HG03571 (cell line): ENCODE data around the gene MELK.

ENCODE experiments used
- ATAC-seq: cut with Tn5 transposase; IDR thresholded peaks from one replicate; pipeline ENCODE4 v1.9.1; 2021; ENCODE audit not compliant: unreplicated experiment

MELK gene

DNA sequence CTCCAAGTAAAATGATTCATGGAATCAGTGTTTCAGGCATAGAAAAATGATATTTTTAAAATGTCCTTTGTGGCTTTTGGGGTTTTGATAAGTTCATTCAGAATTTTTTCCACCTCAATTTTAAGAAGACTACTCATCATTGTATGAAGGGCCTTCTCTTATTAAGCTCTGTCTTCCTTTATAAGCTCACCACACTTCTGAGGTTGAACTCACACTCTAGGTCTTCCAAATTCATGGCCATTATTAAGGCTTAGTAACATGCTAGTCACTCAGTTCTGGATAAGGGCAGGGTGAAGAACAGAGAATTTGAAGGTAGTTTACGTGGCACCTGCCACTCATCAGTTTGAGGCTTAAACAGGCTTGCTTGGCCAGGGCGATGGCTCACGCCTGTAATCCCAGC is 4.2 kb downstream of the MELK start:
- no peak for ATAC-seq

- ATAC-seq: no peak
Observed at GRCh38 chr9:36584620-36585460, 12.1 kb downstream of the MELK start.

GRCh38 chr9:36590231-36590630 is 17.5 kb downstream of the MELK start:
- ATAC-seq: no peak

GRCh38 chr9:36592801-36593583 is 20.3 kb downstream of the MELK start:
- no peak for ATAC-seq

DNA sequence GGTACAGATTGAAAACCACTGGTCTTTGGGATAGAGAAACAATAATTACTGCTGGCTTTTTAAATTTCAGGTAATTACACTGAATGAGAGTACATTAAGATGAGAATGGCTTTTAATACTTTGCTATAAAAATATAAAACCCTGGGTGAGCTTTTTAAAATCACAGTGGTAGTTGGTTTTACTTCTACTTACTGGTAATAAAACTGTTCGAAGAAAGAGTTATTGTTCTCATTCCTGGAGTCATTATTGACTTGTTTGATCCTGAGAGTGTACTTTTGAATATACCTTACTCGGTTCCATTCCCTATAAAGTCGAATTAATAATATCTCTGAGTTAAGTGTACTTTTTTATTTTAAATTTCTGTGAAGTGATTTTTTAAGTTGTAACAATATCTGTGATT is 21.5 kb downstream of the MELK start:
- ATAC-seq: no peak

- ATAC-seq: no peak
Observed at GRCh38 chr9:36597412-36598178, 24.9 kb downstream of the MELK start.

- no peak for ATAC-seq
Observed at GRCh38 chr9:36598273-36598672, 25.6 kb downstream of the MELK start.

- ATAC-seq: peak; percentile 68
Observed at GRCh38 chr9:36603006-36603405, 30.3 kb downstream of the MELK start.

DNA sequence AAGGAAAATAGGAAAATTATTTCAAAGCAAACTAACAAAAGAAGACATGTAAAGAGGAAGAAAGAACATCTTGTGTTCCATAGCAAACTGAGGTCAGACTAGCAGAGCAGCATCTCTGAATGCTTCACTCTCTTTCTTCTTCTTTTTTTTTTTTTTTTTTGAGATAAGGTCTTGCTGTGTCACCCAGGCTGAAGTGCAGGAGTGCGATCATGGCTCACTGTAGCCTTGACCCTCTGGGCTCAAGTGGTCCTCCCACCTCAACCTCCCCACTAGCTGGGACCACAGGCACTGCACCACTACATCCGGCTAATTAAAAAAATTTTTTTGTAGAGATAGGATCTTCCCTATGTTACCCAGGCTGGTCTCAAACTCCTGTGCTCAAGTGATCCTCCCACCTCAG is 36.6 kb downstream of the MELK start:
- ATAC-seq: no peak

GRCh38 chr9:36622121-36622520 is 49.4 kb downstream of the MELK start:
- ATAC-seq: no peak

- no peak for ATAC-seq
Observed at GRCh38 chr9:36623280-36623679, 50.6 kb downstream of the MELK start.

DNA sequence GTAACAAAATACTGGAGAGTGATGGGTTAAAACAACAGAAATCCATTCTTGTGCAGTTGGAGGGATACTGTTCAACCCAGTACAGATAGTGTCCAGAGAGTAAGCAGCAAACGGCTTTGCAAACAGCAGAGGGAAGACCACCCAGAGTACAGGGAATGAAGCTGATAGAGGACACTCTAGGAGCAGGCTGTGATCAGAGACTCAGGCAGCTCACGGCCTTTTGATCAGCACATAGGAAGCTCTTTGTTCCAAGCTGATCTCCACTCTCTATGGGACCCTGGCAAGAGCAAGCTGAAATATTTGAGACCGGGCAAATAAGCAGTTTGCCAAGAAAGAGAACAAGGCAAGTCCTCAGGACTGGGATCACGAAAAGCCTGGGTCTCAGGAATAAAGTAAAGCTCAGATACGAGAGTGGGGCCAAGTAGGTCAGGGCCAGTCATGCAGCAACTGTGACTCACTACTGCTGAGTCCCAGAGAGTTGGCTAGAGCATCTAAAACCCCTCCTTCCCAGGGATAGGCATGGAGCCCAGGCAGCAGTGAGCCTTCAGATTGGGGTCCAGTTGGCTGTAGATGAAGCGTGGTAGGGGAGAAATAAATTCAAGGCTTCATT is 52.4 kb downstream of the MELK start:
- no peak for ATAC-seq

DNA sequence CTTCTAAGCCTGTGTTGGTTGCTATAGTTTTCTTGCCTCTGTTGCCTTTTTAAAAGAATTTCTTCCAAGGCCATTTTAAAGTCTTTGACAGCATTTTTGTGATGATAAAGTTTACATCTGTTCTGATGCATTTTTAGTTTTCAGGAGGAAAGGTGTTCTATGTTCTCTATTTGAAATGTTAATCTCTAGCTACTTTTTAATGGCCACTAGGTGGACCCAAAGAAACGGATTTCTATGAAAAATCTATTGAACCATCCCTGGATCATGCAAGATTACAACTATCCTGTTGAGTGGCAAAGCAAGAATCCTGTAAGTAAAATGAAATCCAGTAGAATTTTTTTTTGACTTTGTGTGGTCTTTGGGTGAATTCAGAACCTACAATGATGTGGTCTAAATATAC is 60.2 kb downstream of the MELK start:
- ATAC-seq: no peak

GRCh38 chr9:36637491-36638270 is 65.0 kb downstream of the MELK start:
- no peak for ATAC-seq

- peak; percentile 84 for ATAC-seq
Observed at GRCh38 chr9:36640771-36641381, 68.2 kb downstream of the MELK start.

- ATAC-seq: no peak
Observed at GRCh38 chr9:36642817-36643216, 70.1 kb downstream of the MELK start.

- no peak for ATAC-seq
Observed at GRCh38 chr9:36656842-36657241, 84.1 kb downstream of the MELK start.

GRCh38 chr9:36659500-36659899 is 86.8 kb downstream of the MELK start:
- no peak for ATAC-seq

DNA sequence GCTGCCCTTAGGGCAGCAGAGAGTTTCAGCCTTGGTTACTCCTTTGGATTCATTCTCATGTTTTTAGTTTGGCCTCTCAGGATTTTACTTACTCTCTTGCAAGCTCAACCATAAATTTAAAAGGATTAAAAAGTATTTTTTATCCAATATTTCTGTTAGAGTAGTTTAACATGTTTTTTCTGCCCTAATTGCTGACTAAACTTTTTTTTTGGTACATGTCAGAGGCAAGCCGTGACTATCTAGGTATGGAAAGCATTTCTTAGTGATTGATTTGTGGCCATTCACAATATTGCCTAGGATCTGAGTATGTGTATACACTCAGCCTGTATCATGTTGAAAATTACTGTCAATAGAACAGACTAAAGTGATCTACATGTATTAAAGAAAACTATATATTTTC is 92.1 kb downstream of the MELK start:
- no peak for ATAC-seq

DNA sequence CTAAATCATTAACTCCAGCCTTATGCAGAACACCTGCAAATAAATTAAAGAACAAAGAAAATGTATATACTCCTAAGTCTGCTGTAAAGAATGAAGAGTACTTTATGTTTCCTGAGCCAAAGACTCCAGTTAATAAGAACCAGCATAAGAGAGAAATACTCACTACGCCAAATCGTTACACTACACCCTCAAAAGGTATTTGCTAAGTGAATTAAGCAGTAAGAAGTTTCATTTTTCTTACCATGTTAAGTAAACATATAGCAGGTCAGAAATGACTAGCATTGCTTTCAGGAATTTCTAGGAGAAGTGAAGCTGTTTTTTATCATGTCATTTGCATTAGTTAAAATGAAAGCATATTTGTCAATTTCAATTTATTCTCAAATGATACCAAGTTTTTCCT is 92.7 kb downstream of the MELK start:
- no peak for ATAC-seq
